Lower leg skin (tissue), 4 donors: ENCODE results near the gene TRAF3IP1. TPM values are rescaled to one million over a fixed set of nuclear protein-coding genes. Genes with fewer than 3 reads are reported as not detected.
"Not testable (repeated sequence)": the region's sequence is repeated elsewhere in the genome, so short reads cannot be mapped to it uniquely, and the experiment has no call there.

ENCODE experiments used
- DNase-seq, 2 donors: peaks; one replicate each; pipeline ENCODE4 v3.0.0-alpha.2; 2019; ENCODE audit warnings: low spot score in 2 of 2
- H3K4me3 ChIP-seq: fragments of 200-600 bp; sonication (generic); 2 replicates; pipeline ENCODE4 v1.5.1; 2017; ENCODE audit warnings: mild to moderate bottlenecking, low read depth; ENCODE audit not compliant: poor library complexity, severe bottlenecking
- POLR2A ChIP-seq, 2 donors: fragments of 450-650 bp; IDR thresholded peaks; one replicate each; pipeline ENCODE4 v1.6.1; 2016 to 2017; ENCODE audit warnings: antibody characterized with exemption in 2 of 2, mild to moderate bottlenecking in 1 of 2, moderate library complexity in 1 of 2
- WGBS, 2 donors: methylation state at CpG; one replicate each; pipeline ENCODE4 v1.1.5; 2018; 5-methylcytosine and 5-hydroxymethylcytosine counted together
- intact Hi-C: fragments of 100-400 bp; cut with DNase I; formaldehyde crosslinking; loops from one replicate; pipeline ENCODE4 v1.15.0; 2023; ENCODE audit warnings: low total_unique reads
- total RNA-seq, 4 donors: library from RNA; depleted of rRNA; stranded (reverse); fragments of >200 nt; gene quantifications; one replicate each; pipeline ENCODE4 v1.1.0, GENCODE V29; 2016
- TF ChIP-seq, protein P1 (sequence below), 3 donors: fragments of 450-650 bp; IDR thresholded peaks; one replicate each; pipeline ENCODE4 v1.5.1; 2016; ENCODE audit warnings: antibody characterized with exemption in 3 of 3, mild to moderate bottlenecking in 3 of 3, moderate library complexity in 2 of 3

Gene TRAF3IP1
- total RNA-seq, 4 donors from 2014 or later: 4.3 to 8.7 (median 8.2) TPM

DNA sequence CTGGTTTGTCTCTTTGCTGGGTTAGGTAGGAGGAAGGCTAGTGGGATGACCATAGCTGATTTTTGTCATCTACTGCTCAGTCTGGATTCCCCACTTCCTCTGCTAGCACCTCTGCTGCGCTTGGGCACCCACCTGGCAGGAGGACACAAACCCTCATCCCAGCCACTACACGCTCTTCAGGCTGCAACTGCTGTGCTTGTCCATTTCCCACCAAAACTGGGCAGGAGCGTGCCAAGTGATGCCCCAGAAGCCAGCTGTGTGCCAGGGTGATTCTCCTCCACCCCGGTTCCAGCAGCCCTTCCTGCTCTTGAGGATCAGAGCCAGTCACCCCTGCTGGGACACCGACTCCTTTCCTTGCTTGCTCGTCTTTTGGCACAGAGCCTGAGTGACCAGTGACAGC lies 16.2 kb upstream of the TRAF3IP1 start:
- H3K4me3 ChIP-seq: no peak overlapping the region
- DNase-seq: no peak
- 93 to 95% methylated on average over 6 of the region's 6 CpGs for WGBS, 2 donors
- intact Hi-C loops: no loop called here
- TF ChIP-seq POLR2A (IDR thresholded peaks at IDR 0.05): no peak
- TF ChIP-seq, protein P1, sequence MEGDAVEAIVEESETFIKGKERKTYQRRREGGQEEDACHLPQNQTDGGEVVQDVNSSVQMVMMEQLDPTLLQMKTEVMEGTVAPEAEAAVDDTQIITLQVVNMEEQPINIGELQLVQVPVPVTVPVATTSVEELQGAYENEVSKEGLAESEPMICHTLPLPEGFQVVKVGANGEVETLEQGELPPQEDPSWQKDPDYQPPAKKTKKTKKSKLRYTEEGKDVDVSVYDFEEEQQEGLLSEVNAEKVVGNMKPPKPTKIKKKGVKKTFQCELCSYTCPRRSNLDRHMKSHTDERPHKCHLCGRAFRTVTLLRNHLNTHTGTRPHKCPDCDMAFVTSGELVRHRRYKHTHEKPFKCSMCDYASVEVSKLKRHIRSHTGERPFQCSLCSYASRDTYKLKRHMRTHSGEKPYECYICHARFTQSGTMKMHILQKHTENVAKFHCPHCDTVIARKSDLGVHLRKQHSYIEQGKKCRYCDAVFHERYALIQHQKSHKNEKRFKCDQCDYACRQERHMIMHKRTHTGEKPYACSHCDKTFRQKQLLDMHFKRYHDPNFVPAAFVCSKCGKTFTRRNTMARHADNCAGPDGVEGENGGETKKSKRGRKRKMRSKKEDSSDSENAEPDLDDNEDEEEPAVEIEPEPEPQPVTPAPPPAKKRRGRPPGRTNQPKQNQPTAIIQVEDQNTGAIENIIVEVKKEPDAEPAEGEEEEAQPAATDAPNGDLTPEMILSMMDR (IDR thresholded peaks at IDR 0.05): no peak

GRCh38 chr2:238305092-238305862 lies 15.0 kb upstream of the TRAF3IP1 start:
- H3K4me3 ChIP-seq: no peak overlapping the region
- TF ChIP-seq, protein P1 (IDR thresholded peaks at IDR 0.05): no peak
- TF ChIP-seq POLR2A (IDR thresholded peaks at IDR 0.05): no peak
- intact Hi-C loops: no loop called here
- DNase-seq: no peak
- WGBS, 2 donors: 87 to 94% methylated on average over 11 to 12 of the region's 12 CpGs

DNA sequence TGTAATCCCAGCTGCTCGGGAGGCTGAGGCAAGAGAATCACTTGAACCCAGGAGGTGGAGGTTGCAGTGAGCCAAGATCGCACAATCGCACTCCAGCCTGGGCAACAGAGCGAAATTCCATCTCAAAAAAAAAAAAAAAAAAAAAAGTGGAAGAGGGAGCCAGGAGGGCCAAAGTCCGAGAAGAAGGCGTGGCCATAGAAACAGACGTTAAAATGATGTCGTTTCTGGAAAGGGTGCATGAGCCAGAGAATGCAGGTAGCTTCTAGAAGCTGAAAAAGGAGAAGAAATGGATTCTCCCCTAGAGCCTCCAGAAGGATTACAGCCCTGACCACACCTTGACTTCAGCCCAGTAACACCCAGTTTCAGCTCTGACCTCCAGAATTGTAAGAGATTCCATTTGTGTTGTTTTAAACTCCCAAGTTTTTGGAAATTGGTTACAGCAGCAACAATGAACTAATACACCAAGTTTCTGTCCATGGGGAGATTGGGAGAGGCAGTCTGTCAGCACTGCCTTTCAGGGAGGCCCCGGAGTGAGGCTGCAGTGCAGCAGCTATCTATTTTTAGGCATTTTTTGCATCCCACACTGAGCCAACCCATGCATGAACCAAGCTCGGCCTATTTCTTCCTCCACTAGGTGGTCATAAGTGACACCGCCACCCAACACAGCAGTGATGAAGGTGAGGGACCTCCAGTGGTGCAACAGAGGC lies 14.2 kb upstream of the TRAF3IP1 start:
- WGBS, 2 donors: 87 to 88% methylated on average over 10 to 11 of the region's 11 CpGs
- TF ChIP-seq, protein P1 (IDR thresholded peaks at IDR 0.05): no peak
- TF ChIP-seq POLR2A (IDR thresholded peaks at IDR 0.05): no peak
- no peak overlapping the region for H3K4me3 ChIP-seq
- DNase-seq: no peak
- intact Hi-C loops: no loop called here

DNA sequence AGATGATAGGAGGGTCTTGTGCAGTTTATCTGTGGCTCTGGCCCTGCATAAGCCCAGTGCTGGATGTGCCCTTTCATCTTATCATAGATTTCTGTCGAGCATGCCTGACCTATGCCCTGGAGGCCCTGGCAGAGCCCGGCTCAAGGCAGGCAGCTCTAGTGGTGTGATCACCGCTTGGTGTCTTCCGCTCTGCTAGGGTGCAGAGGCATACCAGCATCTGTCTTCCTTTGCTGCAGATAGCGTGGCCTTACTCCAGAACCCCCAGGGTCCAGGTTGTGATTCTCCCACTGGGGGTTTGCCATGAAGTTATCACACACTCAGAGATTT lies 13.7 kb upstream of the TRAF3IP1 start:
- no peak overlapping the region for H3K4me3 ChIP-seq
- intact Hi-C loops: no loop called here
- DNase-seq: no peak
- 74 to 77% methylated on average over 5 of the region's 5 CpGs for WGBS, 2 donors
- TF ChIP-seq, protein P1 (IDR thresholded peaks at IDR 0.05): no peak
- TF ChIP-seq POLR2A (IDR thresholded peaks at IDR 0.05): no peak

GRCh38 chr2:238308177-238308576 lies 12.1 kb upstream of the TRAF3IP1 start:
- 79 to 86% methylated on average over 2 of the region's 2 CpGs for WGBS, 2 donors
- DNase-seq: no peak
- TF ChIP-seq POLR2A (IDR thresholded peaks at IDR 0.05): no peak
- TF ChIP-seq, protein P1 (IDR thresholded peaks at IDR 0.05): no peak
- H3K4me3 ChIP-seq: no peak overlapping the region
- intact Hi-C loops: no loop called here

DNA sequence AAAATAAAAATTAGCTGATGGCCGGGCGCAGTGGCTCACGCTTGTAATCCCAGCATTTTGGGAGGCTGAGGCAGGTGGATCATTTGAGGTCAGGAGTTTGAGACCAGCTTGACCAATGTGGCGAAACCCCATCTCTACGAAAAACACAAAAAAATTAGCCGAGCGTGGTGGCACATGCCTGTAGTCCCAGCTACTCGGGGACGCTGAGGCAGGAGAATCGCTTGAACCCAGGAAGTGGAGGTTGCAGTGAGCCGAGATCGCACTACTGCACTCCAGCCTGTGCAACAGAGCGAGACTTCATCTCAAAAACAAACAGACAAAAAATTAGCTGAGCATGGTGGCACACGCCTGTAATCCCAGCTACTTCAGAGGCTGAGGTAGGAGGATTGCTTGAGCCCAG lies 9.6 kb upstream of the TRAF3IP1 start:
- 94% methylated on average over 14 of the region's 14 CpGs for WGBS, 2 donors
- DNase-seq, intact Hi-C loops, H3K4me3 ChIP-seq: not testable (repeated sequence)
